Measurements from ENCODE around the gene PINLYP.

PINLYP gene

DNA sequence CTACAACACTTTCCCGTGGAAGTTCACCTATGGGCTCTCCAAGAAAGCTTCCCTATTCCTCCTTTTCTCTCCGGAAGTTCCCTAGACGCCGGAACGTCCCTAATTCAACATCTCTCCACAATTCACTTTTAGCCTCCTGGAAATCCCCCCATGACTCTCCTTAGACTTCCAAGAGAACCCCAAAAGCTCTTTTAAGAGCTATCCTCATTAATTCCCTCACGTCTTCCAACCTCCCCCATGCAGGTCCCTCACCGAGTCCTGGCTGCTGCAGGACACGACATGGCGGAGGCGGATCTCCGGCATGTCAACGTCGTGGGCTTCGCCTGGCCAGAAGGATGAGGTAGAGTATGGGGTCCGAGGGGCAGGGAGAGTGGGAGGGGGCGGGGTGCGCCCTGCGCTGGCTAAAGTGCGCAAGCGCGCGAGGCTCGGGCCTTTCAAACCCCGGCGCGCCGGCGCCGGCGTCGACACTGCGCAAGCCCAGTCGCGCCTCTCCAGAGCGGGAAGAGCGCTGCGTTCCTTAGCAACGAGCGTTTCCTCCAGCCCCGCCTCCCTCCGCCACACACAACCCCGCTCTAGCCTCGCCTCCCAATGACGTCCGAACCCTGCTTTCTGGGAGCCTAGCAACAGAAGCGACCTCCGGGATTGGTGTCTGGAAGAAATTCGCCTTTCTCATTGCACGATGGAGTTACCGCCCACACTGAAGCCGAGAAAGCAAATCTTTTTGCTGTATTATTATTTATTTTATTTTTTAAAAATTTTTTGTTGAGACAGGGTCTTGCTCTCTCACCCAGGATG lies at the start of gene PINLYP, which contains the start of gene XRCC1:
Gene PINLYP (plus strand): TSS at position 646 of the 795 bp plus-strand sequence. CDS start 1,391 bp downstream, outside the sequence.
Gene XRCC1 (minus strand): TSS at position 372 of the 795 bp plus-strand sequence. CDS start 69 bp downstream, at position 303.
- in situ Hi-C loops (cut with MboI; ENCODE audit: low sequenced_read_pairs) = no loop called here

DNA sequence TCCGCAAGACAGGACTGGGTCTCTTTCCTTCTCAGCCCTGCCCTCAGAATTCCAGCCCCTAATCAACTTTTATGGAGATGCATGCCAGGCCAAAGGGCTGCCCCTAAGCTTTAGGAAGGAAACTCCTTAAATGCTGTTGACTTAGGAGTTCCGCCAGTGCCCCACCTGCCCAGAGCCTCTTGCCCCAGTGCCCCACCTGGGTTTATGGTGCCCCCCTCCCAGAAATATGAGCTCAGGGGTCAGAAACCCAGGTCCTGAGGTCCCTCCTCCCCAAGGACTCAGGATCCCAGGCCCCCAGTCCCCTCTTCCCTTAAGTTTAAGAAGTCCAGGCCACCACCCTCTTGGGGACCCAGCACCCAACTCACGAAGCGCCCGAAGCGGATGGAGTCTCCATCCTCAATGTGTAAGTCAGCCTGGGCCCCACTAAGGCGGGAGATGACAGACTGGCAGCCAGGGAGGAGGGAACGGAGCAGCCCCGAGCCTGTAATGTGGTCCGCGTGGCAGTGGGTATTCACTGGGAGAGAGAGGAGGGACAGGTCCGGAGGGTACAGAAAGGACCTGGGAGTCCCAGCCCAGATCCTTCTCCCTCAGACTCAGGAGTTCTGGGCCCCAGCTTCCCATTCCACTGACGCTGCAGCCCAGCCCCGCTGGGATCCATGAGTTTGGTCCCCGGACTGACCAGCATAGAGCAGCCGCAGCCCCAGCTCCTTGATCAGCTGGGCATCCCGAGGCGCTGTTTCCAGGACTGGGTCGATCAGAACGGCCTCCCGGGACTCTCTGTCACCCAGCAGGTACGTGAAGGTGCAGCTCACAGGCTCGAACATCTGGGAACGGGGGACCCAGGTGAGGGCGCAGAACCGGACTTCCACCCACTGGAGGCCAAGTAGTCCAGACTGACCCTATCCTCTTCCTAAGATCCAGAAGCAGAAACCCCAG lies 49.5 kb upstream of the PINLYP start:
- in situ Hi-C loops (cut with MboI; ENCODE audit: low sequenced_read_pairs) = no loop called here

DNA sequence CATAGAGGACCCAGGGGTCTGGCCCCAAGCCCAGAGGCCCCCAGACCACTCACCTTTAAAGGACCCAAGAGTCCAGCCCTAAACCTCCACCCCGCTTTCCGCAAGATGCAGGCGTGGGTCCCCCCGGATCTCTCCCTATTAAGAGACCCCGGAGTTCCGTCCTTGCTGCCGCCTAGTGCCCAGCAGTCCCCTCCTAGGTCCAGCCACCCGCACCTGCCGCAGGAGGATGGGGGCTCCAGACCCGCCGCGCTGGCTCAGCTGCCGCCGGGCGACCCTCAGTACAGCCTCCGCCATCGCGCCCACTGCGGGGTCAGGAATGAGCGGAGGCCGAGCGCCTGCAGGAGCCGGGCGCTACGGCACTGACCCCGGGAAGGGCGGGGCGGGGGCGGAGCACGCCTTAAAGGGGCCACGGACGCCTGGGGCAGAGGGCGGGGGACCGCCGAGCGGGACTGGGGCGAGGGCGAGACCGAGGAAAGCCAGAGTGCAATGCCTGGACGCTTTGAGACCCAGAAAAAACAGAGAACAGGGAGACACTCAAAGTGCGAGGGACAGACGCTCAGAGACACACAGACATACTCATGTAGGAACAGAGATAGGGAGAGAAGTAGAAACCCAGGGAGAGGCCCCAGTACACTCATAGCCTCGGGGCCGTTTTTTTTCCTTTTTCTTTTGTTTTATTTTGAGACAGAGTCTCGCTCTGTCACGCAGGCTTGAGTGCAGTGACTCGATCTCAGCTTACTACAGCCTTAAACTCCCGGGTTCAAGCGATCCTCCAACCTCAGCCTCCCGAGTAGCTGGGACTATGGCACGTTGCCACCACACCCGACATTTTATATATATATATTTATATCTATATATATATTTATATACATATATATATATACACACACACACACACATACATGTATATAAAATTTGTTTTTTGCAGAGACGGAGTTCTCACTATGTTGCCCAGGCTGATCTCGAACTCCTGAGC lies 48.4 kb upstream of the PINLYP start, which contains the start of gene ETHE1:
Gene ETHE1 (minus strand): TSS at position 318 of the 976 bp plus-strand sequence. CDS start 24 bp downstream, at position 294.
- in situ Hi-C loops (cut with MboI; ENCODE audit: low sequenced_read_pairs) = no loop called here

DNA sequence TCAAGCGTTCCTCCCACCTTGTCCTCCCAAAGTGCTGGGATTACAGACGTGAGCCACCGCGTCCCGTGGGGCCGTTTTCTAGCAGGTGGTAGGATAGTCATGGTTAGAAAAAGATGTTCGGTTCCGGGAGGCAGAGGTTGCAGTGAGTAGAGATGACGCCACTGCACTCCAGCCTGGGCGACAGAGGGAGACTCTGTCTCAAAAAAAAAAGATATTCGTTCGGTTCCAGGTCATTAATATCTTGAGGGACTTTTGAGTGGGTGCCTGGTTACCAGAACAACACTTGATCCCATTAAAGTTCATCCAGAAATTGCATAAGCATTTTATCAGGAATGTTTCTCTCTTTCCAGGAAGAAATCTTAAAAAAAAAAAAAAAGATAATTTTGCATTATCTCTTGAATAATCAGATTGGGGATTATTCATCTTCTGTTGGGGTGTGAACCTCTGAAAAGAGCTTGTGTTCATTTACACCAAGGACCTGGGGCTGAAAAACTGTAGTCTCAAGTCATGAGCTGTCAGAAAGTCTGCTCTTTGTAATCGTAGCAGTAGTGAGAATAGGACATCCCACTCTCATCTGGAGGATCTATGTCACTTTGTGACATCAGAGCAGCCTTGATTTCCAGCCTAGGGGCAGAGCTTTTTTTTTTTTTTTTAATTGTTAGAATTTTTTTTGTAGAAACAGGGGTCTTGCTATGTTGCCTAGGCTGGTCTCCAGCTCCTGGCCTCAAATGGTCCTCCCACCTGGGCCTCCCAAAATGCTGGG lies 47.6 kb upstream of the PINLYP start:
- in situ Hi-C loops (cut with MboI; ENCODE audit: low sequenced_read_pairs) = no loop called here

DNA sequence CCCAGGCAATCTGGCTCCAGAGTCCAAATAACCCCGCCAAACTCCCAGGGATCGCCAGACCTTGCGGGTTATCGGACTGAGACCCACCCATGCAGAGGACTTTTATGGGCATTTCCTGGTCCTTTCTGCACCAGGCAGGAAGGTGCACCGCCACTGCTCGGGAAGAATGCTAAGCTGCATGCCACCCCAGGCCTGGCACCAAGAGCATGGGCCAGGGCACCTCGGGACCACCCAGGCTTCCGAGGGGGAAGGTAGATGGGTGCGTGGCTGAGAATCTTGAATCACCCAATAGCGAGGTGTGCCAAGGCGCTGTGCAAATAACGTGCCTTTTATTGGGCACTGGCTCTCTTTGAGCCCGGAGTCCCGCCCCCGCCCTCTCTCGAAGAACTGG lies 43.0 kb upstream of the PINLYP start:
- in situ Hi-C loops (cut with MboI; ENCODE audit: low sequenced_read_pairs) = no loop called here

DNA sequence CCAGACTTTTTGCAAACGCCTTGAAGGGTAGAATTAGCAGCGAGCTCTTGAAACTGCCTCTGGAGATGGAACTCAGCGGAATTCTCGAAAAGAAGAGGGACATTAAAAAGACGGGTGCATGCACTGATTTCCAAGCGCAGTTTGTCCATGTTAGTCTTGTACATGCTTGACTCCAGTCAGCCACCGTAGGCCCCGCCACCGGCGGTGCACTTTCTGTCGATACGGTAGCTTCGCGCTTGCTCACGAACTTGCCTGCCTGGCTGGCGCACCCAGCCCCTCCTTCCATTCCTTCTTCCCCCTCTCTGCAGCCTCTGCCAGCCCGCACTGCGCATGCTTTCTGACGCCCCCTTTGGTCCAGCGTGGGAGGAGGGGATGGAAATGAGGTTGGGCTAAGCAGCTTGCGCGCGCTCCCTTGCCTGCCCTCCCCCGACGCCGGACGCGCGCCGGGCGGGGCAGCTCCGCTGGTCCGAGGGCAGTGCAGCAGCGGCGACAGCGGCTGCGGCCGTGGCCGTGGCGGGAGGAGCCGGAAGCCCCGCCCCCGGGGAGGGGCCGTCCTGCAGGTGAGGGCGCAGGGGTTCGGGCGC lies 42.5 kb upstream of the PINLYP start, which contains the start of gene ZNF575:
Gene ZNF575 (plus strand): TSS at position 227 of the 584 bp plus-strand sequence. CDS start 1,235 bp downstream, outside the sequence.
- in situ Hi-C loops (cut with MboI; ENCODE audit: low sequenced_read_pairs) = no loop called here

DNA sequence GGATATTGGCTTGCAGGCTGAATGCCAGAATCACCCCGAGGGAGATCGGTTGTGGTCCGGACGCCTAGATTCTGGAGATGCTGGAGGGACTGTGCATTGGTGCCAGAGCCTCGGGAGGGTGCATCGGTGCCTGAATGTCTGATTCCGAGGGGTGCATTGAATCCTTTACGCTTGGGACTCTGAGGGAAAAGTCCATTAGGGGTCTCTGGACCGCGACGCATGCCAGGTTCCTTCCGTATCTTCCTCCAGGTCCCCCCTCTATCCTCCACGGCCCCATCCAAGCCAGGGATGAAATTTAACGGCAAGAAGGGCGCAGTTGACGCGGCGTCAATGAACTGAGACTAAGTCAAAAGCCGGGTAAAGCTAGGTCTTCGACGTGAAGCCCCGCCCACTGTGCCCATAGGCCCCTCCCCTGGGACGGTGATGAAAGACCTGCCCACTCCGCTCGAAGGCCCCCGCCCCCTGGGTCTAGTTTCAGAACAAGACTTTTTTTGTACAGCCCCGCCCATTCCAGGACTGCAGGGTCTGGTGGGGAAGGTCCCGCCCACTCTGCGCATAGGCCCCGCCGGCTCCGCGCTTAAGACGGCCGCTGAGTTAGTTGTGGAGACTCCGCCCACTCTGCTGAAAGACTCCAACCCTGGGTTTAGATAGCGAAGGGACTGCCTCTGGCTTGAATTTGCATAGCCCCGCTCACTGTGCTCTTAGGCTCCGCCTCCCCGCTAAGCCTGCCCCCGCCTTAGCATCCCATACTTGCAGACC lies 41.9 kb upstream of the PINLYP start:
- in situ Hi-C loops (cut with MboI; ENCODE audit: low sequenced_read_pairs) = no loop called here

DNA sequence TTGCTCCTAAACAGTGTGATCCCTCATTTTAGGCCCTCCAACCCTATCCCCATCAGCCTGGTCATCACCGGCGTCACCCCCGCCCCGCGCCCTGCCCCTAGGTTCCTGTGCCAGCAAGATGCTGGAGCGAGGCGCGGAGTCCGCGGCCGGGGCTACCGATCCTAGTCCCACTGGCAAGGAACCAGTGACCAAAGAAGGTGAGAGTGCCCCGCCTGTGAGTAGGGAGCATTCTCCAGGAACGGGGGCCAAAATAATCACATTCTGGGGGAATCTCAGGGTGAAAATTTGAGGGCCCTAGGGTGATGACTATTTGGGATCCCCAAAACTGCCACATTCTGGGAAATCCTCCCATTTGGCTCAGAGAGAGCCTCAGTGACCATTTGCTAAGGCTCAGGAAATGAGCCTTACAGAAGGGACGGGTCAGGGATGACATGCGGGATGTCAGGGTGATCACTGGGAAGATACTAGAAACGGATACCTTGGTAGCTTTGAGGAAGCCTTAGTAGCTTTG lies 41.2 kb upstream of the PINLYP start:
- in situ Hi-C loops (cut with MboI; ENCODE audit: low sequenced_read_pairs) = no loop called here

DNA sequence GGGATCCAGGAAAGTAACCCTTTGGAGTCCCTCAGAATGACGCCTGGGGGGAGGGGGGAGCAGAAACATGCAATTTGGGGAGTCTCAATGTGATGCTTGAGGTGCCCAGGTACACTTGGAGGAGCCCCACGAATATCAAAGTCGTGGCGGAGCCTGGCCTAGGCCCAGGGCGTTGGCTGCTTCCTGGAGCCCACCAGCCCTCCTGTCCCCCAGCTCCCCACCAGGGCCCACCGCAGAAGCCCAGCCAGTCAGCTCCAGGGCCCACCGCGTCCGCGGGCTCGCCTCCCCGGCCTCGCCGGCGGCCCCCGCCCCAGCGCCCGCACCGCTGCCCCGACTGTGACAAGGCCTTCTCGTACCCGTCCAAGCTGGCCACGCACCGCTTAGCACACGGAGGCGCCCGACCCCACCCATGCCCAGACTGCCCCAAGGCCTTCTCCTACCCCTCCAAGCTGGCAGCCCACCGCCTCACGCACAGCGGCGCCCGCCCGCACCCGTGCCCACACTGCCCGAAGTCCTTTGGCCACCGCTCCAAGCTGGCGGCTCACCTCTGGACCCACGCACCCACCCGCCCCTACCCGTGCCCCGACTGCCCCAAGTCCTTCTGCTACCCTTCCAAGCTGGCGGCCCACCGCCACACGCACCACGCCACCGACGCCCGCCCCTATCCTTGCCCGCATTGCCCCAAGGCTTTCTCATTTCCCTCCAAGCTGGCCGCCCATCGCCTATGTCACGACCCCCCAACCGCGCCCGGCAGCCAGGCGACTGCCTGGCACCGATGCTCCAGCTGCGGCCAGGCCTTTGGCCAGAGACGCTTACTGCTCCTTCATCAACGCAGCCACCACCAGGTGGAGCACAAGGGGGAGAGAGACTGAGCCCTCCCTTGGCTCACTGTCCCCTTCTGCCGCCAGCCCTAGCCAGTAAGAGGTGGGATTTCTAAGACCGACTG lies 40.5 kb upstream of the PINLYP start:
- in situ Hi-C loops (cut with MboI; ENCODE audit: low sequenced_read_pairs) = no loop called here

DNA sequence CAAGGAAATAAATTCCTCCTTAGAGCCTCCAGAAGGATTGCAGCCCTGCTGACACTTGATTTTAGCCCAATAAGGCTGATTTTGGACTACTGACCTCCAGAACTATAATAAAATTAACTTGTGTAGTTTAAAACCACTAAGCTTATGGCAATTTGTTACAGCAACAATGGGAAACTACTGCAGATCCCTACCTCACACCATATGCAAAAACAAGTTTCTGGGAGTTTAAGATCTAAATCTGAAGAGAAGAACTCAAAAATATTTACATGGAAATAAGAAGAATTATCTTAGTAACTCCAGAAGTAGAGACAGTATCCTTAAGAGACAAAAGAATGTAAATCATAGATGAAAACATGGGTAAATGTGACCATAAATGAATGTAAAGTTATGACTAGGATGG lies 36.7 kb upstream of the PINLYP start:
- in situ Hi-C loops (cut with MboI; ENCODE audit: low sequenced_read_pairs) = no loop called here

DNA sequence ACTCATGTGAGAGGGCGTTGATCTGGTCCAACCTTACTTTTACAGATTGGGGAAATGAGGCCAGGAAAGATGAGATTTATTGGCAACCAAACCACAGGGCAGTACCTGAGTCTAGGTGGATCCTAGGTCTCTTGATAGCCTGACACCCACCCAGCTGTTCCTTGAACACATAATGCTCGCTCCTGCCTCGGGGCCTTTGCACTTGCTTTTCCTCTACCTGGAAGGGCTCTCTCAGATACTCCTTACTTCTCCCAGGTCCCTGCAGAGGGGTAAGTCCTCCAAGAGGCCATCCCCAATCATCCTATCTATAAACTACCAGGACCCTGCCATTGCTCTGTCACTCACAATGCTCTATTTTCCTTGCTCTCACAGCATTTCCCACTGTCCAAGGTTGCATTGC lies 35.2 kb upstream of the PINLYP start:
- in situ Hi-C loops (cut with MboI; ENCODE audit: low sequenced_read_pairs) = no loop called here

DNA sequence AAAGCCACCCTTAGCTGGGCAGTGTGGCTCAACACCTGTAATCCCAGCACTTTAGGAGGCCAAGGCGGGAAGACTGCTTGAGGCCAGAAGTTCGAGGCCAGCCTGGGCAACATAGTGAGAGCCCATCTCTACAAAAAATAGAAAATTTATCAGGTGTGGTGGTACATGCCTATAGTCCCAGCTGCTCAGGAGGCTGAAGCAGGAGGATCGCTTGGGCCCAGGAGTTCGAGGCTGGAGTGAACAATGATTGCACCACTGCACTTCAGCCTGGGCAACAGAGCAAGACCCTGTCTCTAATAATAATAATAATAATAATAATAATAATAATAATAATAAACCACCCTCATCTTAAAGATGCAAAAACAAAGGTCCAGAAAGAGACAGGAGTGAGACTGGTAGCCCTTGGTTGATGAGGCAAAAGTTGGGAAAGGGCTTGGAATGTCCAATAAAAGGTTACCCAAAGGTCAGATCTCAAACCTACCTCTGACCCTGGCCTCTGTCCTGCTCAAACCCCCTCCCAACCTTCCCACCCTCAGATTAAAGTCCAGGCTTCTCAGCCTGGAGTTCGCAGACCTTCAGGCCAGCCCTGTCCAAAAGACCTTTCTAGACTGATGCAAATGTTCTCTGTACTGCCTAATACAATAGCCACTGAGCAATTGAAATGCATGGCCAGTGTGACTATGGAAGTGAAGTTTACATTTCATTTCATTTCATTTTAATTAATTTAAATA lies 33.5 kb upstream of the PINLYP start:
- in situ Hi-C loops (cut with MboI; ENCODE audit: low sequenced_read_pairs) = no loop called here

DNA sequence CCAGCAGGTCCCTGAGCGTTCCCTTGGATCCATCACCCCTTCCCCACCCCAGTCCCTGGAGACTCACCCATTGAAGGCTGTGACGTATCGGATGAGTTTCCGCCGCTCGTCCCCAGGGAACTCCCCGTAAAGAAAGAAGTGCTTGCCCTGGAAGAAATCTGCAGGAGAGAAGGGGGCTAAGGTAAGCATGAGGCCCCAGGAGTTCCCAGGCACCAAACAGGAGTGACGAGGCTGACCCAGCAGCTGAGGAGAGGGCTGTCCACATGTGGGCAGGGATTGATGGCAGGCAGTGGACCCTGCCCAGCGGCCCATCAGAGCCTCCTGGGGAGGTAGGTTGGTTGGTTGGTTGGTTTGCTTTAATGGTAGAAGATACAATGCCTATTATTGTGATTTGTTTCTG lies 31.5 kb upstream of the PINLYP start:
- in situ Hi-C loops (cut with MboI; ENCODE audit: low sequenced_read_pairs) = no loop called here

DNA sequence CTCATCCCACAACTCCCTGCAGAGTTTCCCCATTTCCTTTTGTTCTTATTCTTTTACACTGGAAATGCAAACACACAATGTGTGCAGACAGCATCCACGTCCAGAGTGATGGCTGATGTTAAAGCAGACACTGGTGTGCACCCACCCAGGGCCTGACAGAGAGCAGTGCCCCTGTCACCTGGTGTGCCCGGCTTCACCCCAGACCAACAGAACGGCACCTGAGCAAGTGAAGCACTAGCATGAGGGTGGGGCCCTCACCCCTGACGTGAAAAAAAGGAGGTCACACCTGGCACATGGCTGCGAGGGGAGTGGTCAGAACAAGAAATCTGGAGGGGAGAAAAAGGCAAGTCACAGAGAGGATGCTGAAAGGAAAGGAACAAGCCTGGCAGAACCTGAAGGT lies 30.3 kb upstream of the PINLYP start:
- in situ Hi-C loops (cut with MboI; ENCODE audit: low sequenced_read_pairs) = no loop called here

DNA sequence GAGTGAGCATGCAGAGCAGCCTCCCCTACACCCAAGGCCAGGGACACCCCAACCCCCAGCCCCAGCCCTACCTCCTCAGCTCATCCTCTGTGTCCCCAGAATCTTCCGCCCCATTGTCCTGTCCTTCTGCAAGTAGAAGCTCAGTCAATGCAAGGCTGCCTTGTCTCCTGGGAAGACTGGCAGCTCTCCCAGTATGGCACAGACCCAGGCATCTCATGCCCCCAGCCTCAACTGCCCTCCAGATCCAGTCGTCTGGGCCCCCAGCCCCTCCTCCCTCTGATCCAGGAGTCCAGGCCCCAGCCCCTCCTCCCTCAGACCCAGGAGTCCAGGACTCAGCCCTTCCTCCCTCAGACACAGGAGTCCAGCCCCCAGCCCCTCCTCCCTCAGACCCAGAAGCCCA lies 29.6 kb upstream of the PINLYP start:
- in situ Hi-C loops (cut with MboI; ENCODE audit: low sequenced_read_pairs) = no loop called here

DNA sequence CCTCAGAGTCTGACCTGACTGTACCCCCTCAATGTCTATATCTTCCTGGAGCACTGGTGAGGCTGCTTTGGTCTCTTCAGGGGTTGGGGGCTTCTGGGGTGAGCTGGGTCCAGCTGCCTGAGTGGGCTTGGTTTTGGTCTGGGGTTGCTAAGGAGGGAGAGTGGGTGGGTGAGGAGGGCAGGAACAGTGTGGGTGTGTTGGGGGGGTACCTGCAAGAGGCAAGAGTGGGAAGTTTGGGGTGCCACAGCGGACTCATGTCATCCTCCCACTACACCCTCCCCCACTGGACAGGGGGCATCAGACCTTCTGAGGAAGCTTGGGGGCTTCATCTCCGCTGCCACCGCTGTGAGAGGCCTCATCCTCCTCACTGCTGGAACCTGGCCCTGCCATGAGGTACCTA lies 29.0 kb upstream of the PINLYP start:
- in situ Hi-C loops (cut with MboI; ENCODE audit: low sequenced_read_pairs) = no loop called here
